ENCODE data around the gene JAK3.

GRCh38 chr19:17794731-17795494 lies 52.9 kb downstream of the JAK3 start, which contains the start of gene B3GNT3:
- TF ChIP-seq FOXP1 (IDR thresholded peaks at IDR 0.05) (no peak), FOXP1 (CRISPR knock-in tag; IDR thresholded peaks at IDR 0.05) (no peak), ZNF879 (CRISPR knock-in tag; IDR thresholded peaks at IDR 0.05) (no peak), ARNT (IDR thresholded peaks at IDR 0.05) (no peak), CTCF (CRISPR knock-in tag; IDR thresholded peaks at IDR 0.05) (no peak)
